Astrocyte (in vitro differentiated cells and primary cell): ENCODE measurements around the gene NRAP.

Source experiments
- EZH2 ChIP-seq: IDR thresholded peaks from 2 replicates; pipeline ENCODE4 v1.6.1; 2012; ENCODE audit warnings: mild to moderate bottlenecking, low read length, inconsistent platforms; ENCODE audit not compliant: insufficient read depth
- TF ChIP-seq, protein P1 (sequence below): IDR thresholded peaks from 2 replicates; pipeline ENCODE4 v1.5.1; 2011; ENCODE audit warnings: low read depth, mild to moderate bottlenecking, inconsistent platforms, low read length, moderate library complexity; ENCODE audit not compliant: insufficient read depth

DNA sequence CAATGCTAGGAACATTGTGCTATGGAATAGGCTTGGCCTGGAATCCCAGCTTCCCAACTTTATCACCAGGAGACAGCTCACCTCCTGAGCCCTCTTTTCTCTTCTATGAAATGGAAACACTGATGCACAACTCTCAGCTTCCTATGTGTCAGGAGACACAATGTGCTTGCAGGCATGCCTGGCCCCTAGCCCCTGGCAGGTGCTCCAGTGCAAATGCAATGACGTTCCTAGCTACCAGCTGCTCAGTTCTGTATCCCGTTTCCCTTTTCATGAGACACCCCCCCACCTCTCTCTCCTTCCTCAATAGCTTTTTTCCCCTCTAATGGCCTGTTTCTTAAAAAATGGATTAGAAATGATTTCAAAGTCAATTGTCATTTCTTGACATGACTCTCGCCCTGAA, 80.3 kb downstream of the NRAP start:
- TF ChIP-seq, protein P1, sequence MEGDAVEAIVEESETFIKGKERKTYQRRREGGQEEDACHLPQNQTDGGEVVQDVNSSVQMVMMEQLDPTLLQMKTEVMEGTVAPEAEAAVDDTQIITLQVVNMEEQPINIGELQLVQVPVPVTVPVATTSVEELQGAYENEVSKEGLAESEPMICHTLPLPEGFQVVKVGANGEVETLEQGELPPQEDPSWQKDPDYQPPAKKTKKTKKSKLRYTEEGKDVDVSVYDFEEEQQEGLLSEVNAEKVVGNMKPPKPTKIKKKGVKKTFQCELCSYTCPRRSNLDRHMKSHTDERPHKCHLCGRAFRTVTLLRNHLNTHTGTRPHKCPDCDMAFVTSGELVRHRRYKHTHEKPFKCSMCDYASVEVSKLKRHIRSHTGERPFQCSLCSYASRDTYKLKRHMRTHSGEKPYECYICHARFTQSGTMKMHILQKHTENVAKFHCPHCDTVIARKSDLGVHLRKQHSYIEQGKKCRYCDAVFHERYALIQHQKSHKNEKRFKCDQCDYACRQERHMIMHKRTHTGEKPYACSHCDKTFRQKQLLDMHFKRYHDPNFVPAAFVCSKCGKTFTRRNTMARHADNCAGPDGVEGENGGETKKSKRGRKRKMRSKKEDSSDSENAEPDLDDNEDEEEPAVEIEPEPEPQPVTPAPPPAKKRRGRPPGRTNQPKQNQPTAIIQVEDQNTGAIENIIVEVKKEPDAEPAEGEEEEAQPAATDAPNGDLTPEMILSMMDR = no peak
- TF ChIP-seq EZH2 = no peak
